ENCODE results near the gene WWTR1.

DNA sequence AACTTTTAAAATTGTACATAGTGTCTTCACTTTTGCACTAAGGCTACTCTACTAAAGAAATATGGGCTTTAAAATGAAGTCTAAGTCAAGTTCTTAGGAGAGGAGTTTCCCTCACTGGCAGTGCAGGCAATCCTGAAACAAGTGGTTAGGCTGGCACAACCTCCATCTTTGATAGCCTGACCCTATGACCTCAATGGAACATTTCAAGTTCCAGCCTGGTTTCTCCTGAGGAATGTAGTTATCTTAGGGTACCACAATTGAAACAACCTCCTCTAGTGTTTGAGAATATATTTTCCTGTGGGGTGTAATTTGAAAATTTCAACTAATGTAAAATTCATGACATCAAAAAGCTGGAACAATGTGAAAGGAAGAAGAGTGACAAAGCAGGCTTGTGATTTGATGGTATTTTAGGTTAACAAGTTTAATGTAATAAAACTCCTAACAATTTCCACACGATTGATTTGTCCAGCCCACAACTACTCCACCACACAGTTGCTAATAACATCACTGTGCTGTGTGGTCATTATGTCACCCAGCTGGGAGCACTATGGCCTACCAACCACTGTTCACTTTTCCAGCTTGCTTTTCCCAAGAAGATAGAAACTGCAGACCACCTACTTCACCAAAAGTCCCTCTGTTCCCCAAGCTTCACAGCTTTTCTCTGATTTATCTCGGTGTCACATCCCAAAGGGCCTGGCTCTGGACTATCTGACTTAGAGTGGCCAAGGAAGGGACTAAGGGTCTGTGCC is 1.8 kb downstream of the WWTR1 start:
- no peak for TF ChIP-seq CTCF (optimal IDR thresholded peaks at IDR 0.05 in 1 of 3, IDR thresholded peaks at IDR 0.05 in 1 of 3, conservative IDR thresholded peaks at IDR 0.05 in 1 of 3; ENCODE audit: extremely low read depth in 1 of 3, insufficient read depth in 2 of 3, low read length in 3 of 3)
- no peak for TF ChIP-seq EZH2 (IDR thresholded peaks at IDR 0.05; ENCODE audit: low read length)
